ENCODE results near the gene ZFYVE19.
"Not testable (repeated sequence)": the region's sequence is repeated elsewhere in the genome, so short reads cannot be mapped to it uniquely, and the experiment has no call there.

ZFYVE19 gene

GRCh38 chr15:40855706-40856234 is 48.9 kb downstream of the ZFYVE19 start:
- no peak overlapping the region for H3K4me3 ChIP-seq (ENCODE audit: low read length)
- TF ChIP-seq ZNF274 (IDR thresholded peaks at IDR 0.05; ENCODE audit: low read depth, low read length) = no peak

- no peak for TF ChIP-seq ZNF274 (IDR thresholded peaks at IDR 0.05; ENCODE audit: low read depth, low read length)
- no peak overlapping the region for H3K4me3 ChIP-seq (ENCODE audit: low read length)
Observed at GRCh38 chr15:40856746-40857145, 49.9 kb downstream of the ZFYVE19 start.

GRCh38 chr15:40857601-40858341 is 50.9 kb downstream of the ZFYVE19 start:
- TF ChIP-seq ZNF274 (IDR thresholded peaks at IDR 0.05; ENCODE audit: low read depth, low read length) = no peak

GRCh38 chr15:40858706-40859105 is 51.8 kb downstream of the ZFYVE19 start:
- H3K4me3 ChIP-seq (ENCODE audit: low read length) = no peak overlapping the region
- no peak for TF ChIP-seq ZNF274 (IDR thresholded peaks at IDR 0.05; ENCODE audit: low read depth, low read length)

More at GRCh38 chr15:40857601-40858341, 50.9 kb downstream of the ZFYVE19 start:
- H3K4me3 ChIP-seq (ENCODE audit: low read length) = no peak overlapping the region

- H3K4me3 ChIP-seq (ENCODE audit: low read length) = no peak overlapping the region
- no peak for TF ChIP-seq ZNF274 (IDR thresholded peaks at IDR 0.05; ENCODE audit: low read depth, low read length)
Observed at GRCh38 chr15:40859206-40859851, 52.4 kb downstream of the ZFYVE19 start.

- not testable (repeated sequence) for H3K4me3 ChIP-seq (ENCODE audit: low read length)
Observed at GRCh38 chr15:40861147-40861546, 54.3 kb downstream of the ZFYVE19 start.

- no peak overlapping the region for H3K4me3 ChIP-seq (ENCODE audit: low read length)
- no peak for TF ChIP-seq ZNF274 (IDR thresholded peaks at IDR 0.05; ENCODE audit: low read depth, low read length)
Observed at GRCh38 chr15:40863660-40864270, 56.9 kb downstream of the ZFYVE19 start.
